ENCODE measurements around the gene NCKAP5. TPM values are rescaled to one million over a fixed set of nuclear protein-coding genes. Genes with fewer than 3 reads are reported as not detected.

Gene NCKAP5
- total and polyA plus RNA-seq, 2 of the 13 experiments (the other 11 are each of a cell fraction or from before 2014, with no cell fraction given): 0.01 TPM; not detected in 1

DNA sequence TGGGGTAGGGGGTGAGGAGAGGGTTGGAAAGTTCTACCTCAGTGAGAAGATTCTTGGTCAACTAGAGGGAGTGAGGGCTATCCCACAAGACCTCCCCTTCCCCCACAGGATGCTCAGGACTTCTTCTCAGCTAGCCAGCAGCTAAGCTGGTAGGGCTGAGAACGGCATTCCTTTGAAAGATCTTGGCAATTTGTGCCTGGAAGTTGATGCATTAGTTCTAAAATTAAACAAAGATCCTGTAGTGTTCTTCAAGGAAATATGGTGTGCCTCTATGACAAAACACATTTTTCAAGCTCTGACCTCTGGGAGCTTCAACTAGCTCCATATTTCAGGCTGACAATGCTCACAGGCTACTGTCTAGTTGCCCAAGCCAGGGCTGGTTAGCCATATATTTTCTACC lies 900.6 kb downstream of the NCKAP5 start:
- H3K9me3 ChIP-seq (ENCODE audit: low read length): no peaks in the 10 kb centered on the region
- ChIA-PET POLR2A (no interaction called here), CTCF (ENCODE audit: low intra/inter-chr PET ratio, low total read pairs) (no interaction called here)
- BruUV-seq (replicated peaks): no TSS peak
- intact Hi-C loops (cut with micrococcal nuclease; ENCODE audit: unreplicated experiment) (no loop called here), in situ Hi-C loops (cut with HindIII; ENCODE audit: extremely low pct_ligation_motif_present, low pct_unique_long_range_greater_than_20kb) (loop anchor here (25.0 kb wide), 1 partner anchor 495 kb away; no protein-coding TSS in a partner anchor)
- H3K4me3 ChIP-seq (replicated peaks in 1 of 3; ENCODE audit: insufficient read depth in 1 of 3, low read depth in 2 of 3, low read length in 3 of 3): no peak overlapping the region
- no peak overlapping the region for H3K9ac ChIP-seq (ENCODE audit: insufficient read depth, low read depth, low read length)
- H3K27ac ChIP-seq (ENCODE audit: extremely low read length, insufficient read depth, low read length): no peak overlapping the region
- TF ChIP-seq FIP1L1 (IDR thresholded peaks at IDR 0.05; ENCODE audit: borderline replicate concordance, insufficient read depth, low read depth, low read length) (no peak), SNAI1 (CRISPR knock-in tag; IDR thresholded peaks at IDR 0.05; ENCODE audit: borderline replicate concordance) (no peak), NR2F2 (IDR thresholded peaks at IDR 0.05; ENCODE audit: borderline replicate concordance, low read depth) (no peak), ZBTB25 (CRISPR knock-in tag; IDR thresholded peaks at IDR 0.05) (no peak), FUBP1 (CRISPR knock-in tag; IDR thresholded peaks at IDR 0.05; ENCODE audit: borderline replicate concordance) (no peak), ZBTB8A (CRISPR knock-in tag; IDR thresholded peaks at IDR 0.05; ENCODE audit: borderline replicate concordance, low read depth) (no peak)
- TF ChIP-seq, protein P1, sequence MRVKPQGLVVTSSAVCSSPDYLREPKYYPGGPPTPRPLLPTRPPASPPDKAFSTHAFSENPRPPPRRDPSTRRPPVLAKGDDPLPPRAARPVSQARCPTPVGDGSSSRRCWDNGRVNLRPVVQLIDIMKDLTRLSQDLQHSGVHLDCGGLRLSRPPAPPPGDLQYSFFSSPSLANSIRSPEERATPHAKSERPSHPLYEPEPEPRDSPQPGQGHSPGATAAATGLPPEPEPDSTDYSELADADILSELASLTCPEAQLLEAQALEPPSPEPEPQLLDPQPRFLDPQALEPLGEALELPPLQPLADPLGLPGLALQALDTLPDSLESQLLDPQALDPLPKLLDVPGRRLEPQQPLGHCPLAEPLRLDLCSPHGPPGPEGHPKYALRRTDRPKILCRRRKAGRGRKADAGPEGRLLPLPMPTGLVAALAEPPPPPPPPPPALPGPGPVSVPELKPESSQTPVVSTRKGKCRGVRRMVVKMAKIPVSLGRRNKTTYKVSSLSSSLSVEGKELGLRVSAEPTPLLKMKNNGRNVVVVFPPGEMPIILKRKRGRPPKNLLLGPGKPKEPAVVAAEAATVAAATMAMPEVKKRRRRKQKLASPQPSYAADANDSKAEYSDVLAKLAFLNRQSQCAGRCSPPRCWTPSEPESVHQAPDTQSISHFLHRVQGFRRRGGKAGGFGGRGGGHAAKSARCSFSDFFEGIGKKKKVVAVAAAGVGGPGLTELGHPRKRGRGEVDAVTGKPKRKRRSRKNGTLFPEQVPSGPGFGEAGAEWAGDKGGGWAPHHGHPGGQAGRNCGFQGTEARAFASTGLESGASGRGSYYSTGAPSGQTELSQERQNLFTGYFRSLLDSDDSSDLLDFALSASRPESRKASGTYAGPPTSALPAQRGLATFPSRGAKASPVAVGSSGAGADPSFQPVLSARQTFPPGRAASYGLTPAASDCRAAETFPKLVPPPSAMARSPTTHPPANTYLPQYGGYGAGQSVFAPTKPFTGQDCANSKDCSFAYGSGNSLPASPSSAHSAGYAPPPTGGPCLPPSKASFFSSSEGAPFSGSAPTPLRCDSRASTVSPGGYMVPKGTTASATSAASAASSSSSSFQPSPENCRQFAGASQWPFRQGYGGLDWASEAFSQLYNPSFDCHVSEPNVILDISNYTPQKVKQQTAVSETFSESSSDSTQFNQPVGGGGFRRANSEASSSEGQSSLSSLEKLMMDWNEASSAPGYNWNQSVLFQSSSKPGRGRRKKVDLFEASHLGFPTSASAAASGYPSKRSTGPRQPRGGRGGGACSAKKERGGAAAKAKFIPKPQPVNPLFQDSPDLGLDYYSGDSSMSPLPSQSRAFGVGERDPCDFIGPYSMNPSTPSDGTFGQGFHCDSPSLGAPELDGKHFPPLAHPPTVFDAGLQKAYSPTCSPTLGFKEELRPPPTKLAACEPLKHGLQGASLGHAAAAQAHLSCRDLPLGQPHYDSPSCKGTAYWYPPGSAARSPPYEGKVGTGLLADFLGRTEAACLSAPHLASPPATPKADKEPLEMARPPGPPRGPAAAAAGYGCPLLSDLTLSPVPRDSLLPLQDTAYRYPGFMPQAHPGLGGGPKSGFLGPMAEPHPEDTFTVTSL (CRISPR knock-in tag; IDR thresholded peaks at IDR 0.05; ENCODE audit: borderline replicate concordance): no peak
- no peak for ATAC-seq
- 0% methylated on average over 1 of the region's 1 CpG for WGBS (ENCODE audit: low lambda C conversion rate)
- peaks cover 8 to 41% of the 10 kb centered on the region in 2 experiments; a peak in 4 of 5 replicates for H3K27me3 ChIP-seq (ENCODE audit: control insufficient read depth in 1 of 2, insufficient read depth in 2 of 2, low read length in 2 of 2)
- H3K4me1 ChIP-seq (ENCODE audit: insufficient read depth, low read length): no peaks in the 10 kb centered on the region
- no peaks in the 10 kb centered on the region for H3K36me3 ChIP-seq (replicated peaks in 1 of 2; ENCODE audit: control insufficient read depth in 1 of 2, insufficient read depth in 2 of 2, low read length in 2 of 2)
- DNase-seq (ENCODE audit: low spot score): no peak
- H3K4me2 ChIP-seq (ENCODE audit: low read depth, low read length): no peak overlapping the region
- no peaks in the 10 kb centered on the region for H4K20me1 ChIP-seq (ENCODE audit: insufficient read depth, low read length)
- H2AFZ ChIP-seq (ENCODE audit: low read length): no peak overlapping the region
- no peaks in the 10 kb centered on the region for H3K79me2 ChIP-seq (ENCODE audit: insufficient read depth, low read length)
- FAIRE-seq: no peak

All from HepG2 (cell line).